ENCODE measurements around the gene FIGNL2. TPM values are rescaled to one million over a fixed set of nuclear protein-coding genes. Genes with fewer than 3 reads are reported as not detected.
A peak's percentile ranks its signal among the peaks of the same experiment; 100 is the strongest.

Gene FIGNL2
- polyA plus RNA-seq, 2 of the 4 experiments (the other 2 are of a cell fraction), result 0.26 to 0.46 TPM

DNA sequence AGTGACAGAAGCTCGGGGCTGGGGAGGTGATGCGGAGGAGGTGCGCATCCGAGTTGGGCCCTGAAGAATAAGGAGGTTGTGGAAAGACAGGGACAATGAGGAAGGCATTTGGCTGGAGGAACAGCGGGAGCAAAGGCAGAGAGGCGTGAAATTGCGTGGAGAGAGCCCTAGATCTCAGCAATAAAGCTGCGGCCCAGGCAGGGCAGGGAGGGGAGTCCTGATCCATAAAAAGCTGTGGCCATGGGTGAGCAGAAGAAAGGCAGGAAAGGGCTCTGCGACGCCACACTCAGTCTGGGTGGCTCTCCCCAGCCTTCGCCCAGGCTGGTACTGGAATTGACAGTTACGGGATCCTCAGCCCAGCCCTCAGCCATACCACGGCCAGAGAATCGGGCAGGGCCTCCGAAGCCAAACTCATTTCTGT lies 2.2 kb downstream of the FIGNL2 start:
- CTCF ChIA-PET, result interaction anchor here (1.0 to 1.9 kb wide), 3 partner anchors 22 to 29 kb away, joined by 3 to 7 read pairs (median 5); no protein-coding TSS in a partner anchor

DNA sequence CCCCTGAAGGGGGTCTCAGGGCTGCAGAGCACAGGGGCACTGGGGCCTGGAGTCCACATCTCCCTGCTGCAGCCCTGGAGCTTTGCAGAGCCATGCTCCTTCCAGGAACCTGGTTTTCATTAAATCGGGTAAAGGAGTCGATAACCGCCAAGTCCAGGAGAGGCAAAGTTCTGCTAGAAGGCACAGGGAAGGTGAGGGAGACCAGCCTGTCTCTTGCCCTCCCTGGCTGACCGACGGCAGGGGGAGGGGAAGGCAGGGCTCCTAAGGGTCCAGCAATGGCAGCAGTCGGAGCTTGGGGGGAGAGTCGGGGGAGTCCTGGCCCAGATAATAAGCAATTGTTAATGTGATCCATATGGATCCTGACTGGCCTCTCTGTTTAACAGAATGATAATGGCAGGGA lies 3.0 kb downstream of the FIGNL2 start:
- no peak for TF ChIP-seq NFE2L2 (conservative IDR thresholded peaks at IDR 0.05; ENCODE audit: low read length)
- TF ChIP-seq HEYL (CRISPR knock-in tag; IDR thresholded peaks at IDR 0.05), result no peak
- 73% methylated on average over 7 of the region's 7 CpGs for WGBS (ENCODE audit: missing lambda C conversion rate)
- FAIRE-seq (no peak), ATAC-seq (no peak), DNase-seq (ENCODE audit: low read depth in 1 of 2, low spot score in 1 of 2) (no peak)
- CTCF ChIA-PET, result interaction anchor here (1.0 to 1.9 kb wide), 3 partner anchors 21 to 30 kb away, joined by 3 to 7 read pairs (median 5); no protein-coding TSS in a partner anchor
- POLR2A ChIA-PET, result no interaction called here
- H3K4me2 ChIP-seq, result no peak overlapping the region
- H3K4me3 ChIP-seq, result no peak overlapping the region
- no peaks in the 10 kb centered on the region for H3K9me3 ChIP-seq
- H3K4me1 ChIP-seq, result peaks cover 5% of the 10 kb centered on the region; the same call in 1 of the 3 replicates
- H3K27ac ChIP-seq, result no peak overlapping the region

More for the DNA sequence above, 2.2 kb downstream of the FIGNL2 start:
- no peak overlapping the region; the same call in 2 of the 3 replicates for H3K4me3 ChIP-seq
- peaks cover 5% of the 10 kb centered on the region; the same call in 1 of the 3 replicates for H3K4me1 ChIP-seq
- DNase-seq (ENCODE audit: low read depth in 1 of 2, low spot score in 1 of 2) (no peak), ATAC-seq (no peak), FAIRE-seq (no peak)
- no peaks in the 10 kb centered on the region for H3K9me3 ChIP-seq
- peak overlapping the region; percentile 99; the same call in 2 of the 3 replicates for H3K4me2 ChIP-seq
- no peak overlapping the region for H3K27ac ChIP-seq
- POLR2A ChIA-PET, result interaction anchor here (1.4 kb wide), 1 partner anchor 25 kb away, joined by 4 read pairs; no protein-coding TSS in a partner anchor
- WGBS (ENCODE audit: missing lambda C conversion rate), result 89% methylated on average over 15 of the region's 15 CpGs
- TF ChIP-seq, protein P1, sequence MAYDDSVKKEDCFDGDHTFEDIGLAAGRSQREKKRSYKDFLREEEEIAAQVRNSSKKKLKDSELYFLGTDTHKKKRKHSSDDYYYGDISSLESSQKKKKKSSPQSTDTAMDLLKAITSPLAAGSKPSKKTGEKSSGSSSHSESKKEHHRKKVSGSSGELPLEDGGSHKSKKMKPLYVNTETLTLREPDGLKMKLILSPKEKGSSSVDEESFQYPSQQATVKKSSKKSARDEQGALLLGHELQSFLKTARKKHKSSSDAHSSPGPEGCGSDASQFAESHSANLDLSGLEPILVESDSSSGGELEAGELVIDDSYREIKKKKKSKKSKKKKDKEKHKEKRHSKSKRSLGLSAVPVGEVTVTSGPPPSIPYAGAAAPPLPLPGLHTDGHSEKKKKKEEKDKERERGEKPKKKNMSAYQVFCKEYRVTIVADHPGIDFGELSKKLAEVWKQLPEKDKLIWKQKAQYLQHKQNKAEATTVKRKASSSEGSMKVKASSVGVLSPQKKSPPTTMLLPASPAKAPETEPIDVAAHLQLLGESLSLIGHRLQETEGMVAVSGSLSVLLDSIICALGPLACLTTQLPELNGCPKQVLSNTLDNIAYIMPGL (CRISPR knock-in tag; IDR thresholded peaks at IDR 0.05; ENCODE audit: borderline replicate concordance), result no peak
- TF ChIP-seq POLR2AphosphoS2 (conservative IDR thresholded peaks at IDR 0.05; ENCODE audit: low read length) (no peak), FOXS1 (CRISPR knock-in tag; IDR thresholded peaks at IDR 0.05) (no peak), EP300 (IDR thresholded peaks at IDR 0.05) (no peak), GATA3 (IDR thresholded peaks at IDR 0.05; ENCODE audit: borderline replicate concordance) (no peak)
- TF ChIP-seq, protein P2, sequence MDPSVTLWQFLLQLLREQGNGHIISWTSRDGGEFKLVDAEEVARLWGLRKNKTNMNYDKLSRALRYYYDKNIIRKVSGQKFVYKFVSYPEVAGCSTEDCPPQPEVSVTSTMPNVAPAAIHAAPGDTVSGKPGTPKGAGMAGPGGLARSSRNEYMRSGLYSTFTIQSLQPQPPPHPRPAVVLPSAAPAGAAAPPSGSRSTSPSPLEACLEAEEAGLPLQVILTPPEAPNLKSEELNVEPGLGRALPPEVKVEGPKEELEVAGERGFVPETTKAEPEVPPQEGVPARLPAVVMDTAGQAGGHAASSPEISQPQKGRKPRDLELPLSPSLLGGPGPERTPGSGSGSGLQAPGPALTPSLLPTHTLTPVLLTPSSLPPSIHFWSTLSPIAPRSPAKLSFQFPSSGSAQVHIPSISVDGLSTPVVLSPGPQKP (IDR thresholded peaks at IDR 0.05; ENCODE audit: low read depth, low read length), result no peak
- TF ChIP-seq, protein P3, sequence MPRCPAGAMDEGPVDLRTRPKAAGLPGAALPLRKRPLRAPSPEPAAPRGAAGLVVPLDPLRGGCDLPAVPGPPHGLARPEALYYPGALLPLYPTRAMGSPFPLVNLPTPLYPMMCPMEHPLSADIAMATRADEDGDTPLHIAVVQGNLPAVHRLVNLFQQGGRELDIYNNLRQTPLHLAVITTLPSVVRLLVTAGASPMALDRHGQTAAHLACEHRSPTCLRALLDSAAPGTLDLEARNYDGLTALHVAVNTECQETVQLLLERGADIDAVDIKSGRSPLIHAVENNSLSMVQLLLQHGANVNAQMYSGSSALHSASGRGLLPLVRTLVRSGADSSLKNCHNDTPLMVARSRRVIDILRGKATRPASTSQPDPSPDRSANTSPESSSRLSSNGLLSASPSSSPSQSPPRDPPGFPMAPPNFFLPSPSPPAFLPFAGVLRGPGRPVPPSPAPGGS (IDR thresholded peaks at IDR 0.05), result no peak

DNA sequence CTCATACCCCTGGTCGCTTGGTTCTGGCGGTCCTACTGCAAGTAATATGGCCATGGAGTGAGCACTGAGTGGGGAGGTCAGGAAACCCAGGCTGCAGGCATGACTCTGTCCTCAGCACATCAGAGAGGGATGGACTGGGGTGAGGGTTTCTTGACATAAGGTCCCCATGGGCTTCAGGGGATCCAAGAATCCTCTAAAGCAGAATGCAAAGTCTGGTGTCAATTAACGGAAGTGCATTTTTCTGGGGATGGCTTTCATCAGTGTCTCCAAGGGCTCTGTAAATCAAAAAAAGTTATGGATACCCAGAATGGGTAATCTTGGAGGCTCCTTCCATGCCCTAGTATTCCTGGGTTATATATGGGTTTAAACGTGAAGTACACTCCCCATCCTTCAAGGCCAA lies 3.7 kb downstream of the FIGNL2 start:
- no peak for DNase-seq (ENCODE audit: low read depth in 1 of 2, low spot score in 1 of 2)
- 72% methylated on average over 4 of the region's 4 CpGs for WGBS (ENCODE audit: missing lambda C conversion rate)
- Histone ChIP-seq H3K4me2 (no peak overlapping the region), H3K27ac (no peak overlapping the region), H3K4me3 (no peak overlapping the region), H3K4me1 (peaks cover 5% of the 10 kb centered on the region; the same call in 1 of the 3 replicates), H3K9me3 (no peaks in the 10 kb centered on the region)
- no peak for FAIRE-seq
- no peak for ATAC-seq
- TF ChIP-seq, protein P3 (IDR thresholded peaks at IDR 0.05), result no peak
- TF ChIP-seq TP53 (CRISPR knock-in tag; IDR thresholded peaks at IDR 0.05) (no peak), ZC3H11A (IDR thresholded peaks at IDR 0.05) (no peak), MYC (IDR thresholded peaks at IDR 0.05; ENCODE audit: borderline replicate concordance, low read length) (no peak), CBX2 (IDR thresholded peaks at IDR 0.05; ENCODE audit: borderline replicate concordance, low read depth) (no peak), HOXB5 (CRISPR knock-in tag; IDR thresholded peaks at IDR 0.05) (no peak), HOXB13 (CRISPR knock-in tag; IDR thresholded peaks at IDR 0.05; ENCODE audit: low read depth) (no peak), ZNF302 (CRISPR knock-in tag; IDR thresholded peaks at IDR 0.05) (no peak), NPAS2 (CRISPR knock-in tag; IDR thresholded peaks at IDR 0.05; ENCODE audit: borderline replicate concordance) (no peak), ZFP36 (IDR thresholded peaks at IDR 0.05; ENCODE audit: borderline replicate concordance, partially characterized antibody) (no peak), MAZ (IDR thresholded peaks at IDR 0.05; ENCODE audit: borderline replicate concordance, low read depth, low read length) (no peak), CEBPB (IDR thresholded peaks at IDR 0.05) (no peak)
- TF ChIP-seq, protein P4, sequence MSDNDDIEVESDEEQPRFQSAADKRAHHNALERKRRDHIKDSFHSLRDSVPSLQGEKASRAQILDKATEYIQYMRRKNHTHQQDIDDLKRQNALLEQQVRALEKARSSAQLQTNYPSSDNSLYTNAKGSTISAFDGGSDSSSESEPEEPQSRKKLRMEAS (IDR thresholded peaks at IDR 0.05), result no peak
- ChIA-PET POLR2A (no interaction called here), CTCF (interaction anchor here (1.3 kb wide), 1 partner anchor 24 kb away, joined by 3 read pairs; no protein-coding TSS in a partner anchor)

Measured in A549 (cell line).